SK-N-MC (cell line): ENCODE data around the gene PCDH17.

Experiments
- DNase-seq: peaks from one replicate; pipeline ENCODE4 v3.0.0-alpha.2; 2011; ENCODE audit warnings: low read depth, low spot score
- H3K27ac ChIP-seq: fragments of 200-600 bp; sonication (generic); 2 replicates; pipeline ENCODE4 v1.5.1; 2016; ENCODE audit warnings: mixed run types
- H3K36me3 ChIP-seq: fragments of 200-600 bp; sonication (generic); 2 replicates; pipeline ENCODE4 v1.6.1; 2017; ENCODE audit warnings: antibody characterized with exemption, low read length, mixed read lengths; ENCODE audit not compliant: insufficient read depth
- H3K4me3 ChIP-seq: fragments of 200-600 bp; sonication (generic); 2 replicates; pipeline ENCODE4 v1.5.1; 2016
- H3K9ac ChIP-seq: fragments of 200-600 bp; sonication (generic); 2 replicates; pipeline ENCODE4 v1.8.0; 2017; ENCODE audit warnings: mixed run types, mixed read lengths; ENCODE audit not compliant: insufficient read length
- H3K9me3 ChIP-seq: fragments of 200-600 bp; sonication (generic); 2 replicates; pipeline ENCODE4 v1.6.1; 2017; ENCODE audit warnings: low read depth, mild to moderate bottlenecking, antibody characterized with exemption, low read length, moderate library complexity, mixed read lengths
- EZH2 ChIP-seq: fragments of 200-600 bp; sonication (generic); IDR thresholded peaks from one replicate; pipeline ENCODE4 v1.6.1; 2017; ENCODE audit warnings: antibody characterized with exemption
- FOXP2 ChIP-seq: optimal IDR thresholded peaks from 2 replicates; pipeline ENCODE3; 2011; ENCODE audit warnings: mild to moderate bottlenecking, moderate library complexity; ENCODE audit not compliant: insufficient read depth; ENCODE audit errors: extremely low read length, control extremely low read depth
- POLR2AphosphoS5 ChIP-seq: IDR thresholded peaks from 2 replicates; pipeline ENCODE4 v1.6.1; 2012; ENCODE audit warnings: mild to moderate bottlenecking, low read depth, low read length, borderline replicate concordance

The PCDH17 gene

DNA sequence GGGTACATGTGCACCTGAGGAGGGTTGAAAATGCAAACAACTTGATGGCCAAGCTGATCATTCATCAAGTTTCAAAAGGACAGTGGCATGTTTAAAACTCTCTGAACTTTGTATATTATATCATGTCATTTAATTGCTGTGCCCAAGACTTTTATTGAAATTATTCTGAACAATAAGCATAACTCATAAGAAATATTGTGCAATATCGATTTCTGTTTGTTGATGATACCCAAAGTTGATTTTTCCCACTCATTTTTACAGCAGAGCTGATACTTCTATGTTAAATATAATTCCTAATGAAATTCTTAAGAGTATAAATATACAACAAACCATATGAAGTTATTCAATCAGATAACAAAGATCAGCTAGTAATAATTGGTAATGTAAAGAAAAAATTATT, 49.1 kb downstream of the PCDH17 start:
- TF ChIP-seq FOXP2: no peak
- no peak for TF ChIP-seq POLR2AphosphoS5
- no peak for TF ChIP-seq EZH2
- Histone ChIP-seq H3K4me3 (no peak overlapping the region), H3K27ac (no peak overlapping the region), H3K9me3 (no peaks in the 10 kb centered on the region), H3K9ac (no peak overlapping the region), H3K36me3 (peaks cover 4% of the 10 kb centered on the region; the same call in 1 of the 2 replicates)
- no peak for DNase-seq

DNA sequence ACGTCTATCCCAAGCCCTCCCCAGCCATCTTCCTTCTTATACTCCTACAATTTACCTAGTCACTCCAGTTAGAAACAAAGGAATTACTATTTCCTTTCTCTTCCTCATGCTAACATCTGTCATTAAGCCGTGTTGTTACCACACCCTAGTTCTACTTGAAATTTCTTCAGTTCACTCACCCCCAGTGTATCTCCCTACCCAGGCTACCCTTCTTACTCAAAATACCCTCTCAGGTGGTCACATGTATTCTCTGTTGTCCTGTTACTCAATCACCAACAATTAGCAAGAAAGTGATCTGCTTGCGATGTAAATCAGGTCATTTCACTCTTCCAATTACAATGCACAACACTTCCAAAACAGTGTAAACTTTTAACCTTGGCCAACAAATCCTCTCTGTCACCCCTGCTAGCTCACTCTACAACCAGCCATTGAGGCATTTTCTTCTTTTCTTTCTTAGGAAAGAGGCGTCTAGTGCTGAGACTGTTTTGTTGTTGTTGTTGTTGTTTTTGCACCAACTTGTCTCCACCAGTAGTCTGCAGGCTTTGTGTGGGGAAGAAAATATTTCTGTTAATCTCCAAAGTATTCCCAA, 50.7 kb downstream of the PCDH17 start:
- no peaks in the 10 kb centered on the region for H3K9me3 ChIP-seq
- H3K4me3 ChIP-seq: no peak overlapping the region
- no peak for DNase-seq
- peaks cover 3% of the 10 kb centered on the region; the same call in 1 of the 2 replicates for H3K36me3 ChIP-seq
- no peak overlapping the region for H3K9ac ChIP-seq
- H3K27ac ChIP-seq: no peak overlapping the region
- TF ChIP-seq EZH2 (no peak), FOXP2 (no peak), POLR2AphosphoS5 (no peak)

DNA sequence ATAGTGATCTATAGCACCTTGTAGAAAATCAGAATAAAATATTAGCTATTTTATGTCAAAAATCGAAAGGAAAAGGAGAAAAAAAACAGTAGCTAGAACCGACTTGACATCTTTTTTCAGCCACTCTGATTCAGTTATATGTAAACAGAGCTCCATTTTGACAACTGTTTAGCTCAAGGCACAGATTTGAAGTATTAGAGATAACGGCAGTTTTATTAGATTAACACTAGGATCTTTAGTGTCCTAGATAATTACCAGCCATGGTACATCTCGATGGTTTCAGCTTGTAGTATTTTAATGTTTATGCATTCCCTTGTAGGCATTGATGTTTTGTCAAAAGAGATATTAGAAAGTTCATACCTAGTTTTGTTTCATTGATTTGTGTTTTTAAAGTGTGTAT, 67.3 kb downstream of the PCDH17 start:
- Histone ChIP-seq H3K27ac (no peak overlapping the region), H3K36me3 (no peaks in the 10 kb centered on the region), H3K9ac (no peak overlapping the region), H3K9me3 (no peaks in the 10 kb centered on the region), H3K4me3 (no peak overlapping the region)
- no peak for DNase-seq
- TF ChIP-seq FOXP2 (no peak), POLR2AphosphoS5 (no peak)

DNA sequence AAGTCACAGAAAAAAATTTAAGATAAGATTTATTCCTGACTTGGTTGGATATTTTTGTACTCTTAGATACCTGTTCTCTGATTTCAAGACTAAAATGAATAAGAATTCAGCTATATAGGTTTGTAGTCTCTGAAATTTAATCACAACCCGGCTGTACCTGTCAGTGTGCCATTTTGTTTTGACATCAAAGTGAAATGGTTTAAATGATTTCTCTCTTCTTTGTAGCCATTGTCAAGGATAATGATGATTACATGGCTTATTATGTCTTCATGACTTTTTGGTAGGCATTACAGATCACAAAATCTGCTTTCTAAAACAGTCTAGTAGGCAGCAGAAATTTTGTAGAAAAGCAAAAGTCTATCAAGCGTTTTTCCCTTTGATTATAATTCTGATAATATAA, 72.5 kb downstream of the PCDH17 start:
- H3K9ac ChIP-seq: no peak overlapping the region

DNA sequence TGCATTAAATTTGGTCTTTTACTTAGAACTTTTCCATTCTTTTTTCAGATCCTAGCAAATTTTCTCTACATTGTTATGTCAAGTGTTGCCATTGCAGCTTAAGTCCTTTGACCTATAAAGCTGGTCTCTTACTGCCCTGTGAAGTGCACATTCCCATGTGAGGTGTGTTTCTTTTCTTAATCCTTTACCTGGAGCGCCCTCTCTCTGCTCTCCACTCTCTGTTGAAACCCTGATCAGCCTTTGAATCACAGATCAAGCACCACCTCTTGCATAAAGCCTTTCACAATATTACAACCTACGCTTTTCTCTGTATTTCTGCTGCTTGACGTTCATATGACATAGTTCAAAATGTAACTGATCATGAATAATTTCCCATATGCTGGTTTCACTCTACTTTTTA, 84.8 kb downstream of the PCDH17 start:
- H3K27ac ChIP-seq: no peak overlapping the region
- no peak for TF ChIP-seq POLR2AphosphoS5
- TF ChIP-seq FOXP2: no peak
- TF ChIP-seq EZH2: no peak
- no peaks in the 10 kb centered on the region for H3K36me3 ChIP-seq
- no peak overlapping the region for H3K4me3 ChIP-seq
- DNase-seq: no peak
- no peak overlapping the region for H3K9ac ChIP-seq
- H3K9me3 ChIP-seq: no peaks in the 10 kb centered on the region

More for the DNA sequence above, 72.5 kb downstream of the PCDH17 start:
- TF ChIP-seq POLR2AphosphoS5 (no peak), EZH2 (no peak), FOXP2 (no peak)
- H3K9me3 ChIP-seq: no peaks in the 10 kb centered on the region
- no peaks in the 10 kb centered on the region for H3K36me3 ChIP-seq
- no peak overlapping the region for H3K4me3 ChIP-seq
- H3K27ac ChIP-seq: no peak overlapping the region
- DNase-seq: no peak

DNA sequence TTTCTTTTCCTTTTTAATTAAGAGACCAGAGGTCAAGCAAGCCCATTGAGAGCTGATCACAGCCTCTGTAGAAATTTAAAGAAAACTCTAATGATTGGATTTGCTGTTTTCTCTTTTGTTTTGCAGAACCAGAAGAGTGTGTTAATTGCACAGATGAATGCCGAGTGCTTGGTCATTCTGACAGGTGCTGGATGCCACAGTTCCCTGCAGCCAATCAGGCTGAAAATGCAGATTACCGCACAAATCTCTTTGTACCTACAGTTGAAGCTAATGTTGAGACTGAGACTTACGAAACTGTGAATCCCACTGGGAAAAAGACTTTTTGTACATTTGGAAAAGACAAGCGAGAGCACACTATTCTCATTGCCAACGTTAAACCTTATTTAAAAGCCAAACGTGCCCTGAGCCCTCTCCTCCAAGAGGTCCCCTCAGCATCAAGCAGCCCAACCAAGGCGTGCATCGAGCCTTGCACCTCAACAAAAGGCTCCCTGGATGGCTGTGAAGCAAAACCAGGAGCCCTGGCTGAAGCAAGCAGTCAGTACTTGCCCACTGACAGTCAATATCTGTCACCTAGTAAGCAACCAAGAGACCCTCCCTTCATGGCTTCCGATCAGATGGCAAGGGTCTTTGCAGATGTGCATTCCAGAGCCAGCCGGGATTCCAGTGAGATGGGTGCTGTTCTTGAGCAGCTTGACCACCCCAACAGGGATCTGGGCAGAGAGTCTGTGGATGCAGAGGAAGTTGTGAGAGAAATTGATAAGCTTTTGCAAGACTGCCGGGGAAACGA, 93.1 kb downstream of the PCDH17 start:
- Histone ChIP-seq H3K9me3 (no peaks in the 10 kb centered on the region), H3K27ac (no peak overlapping the region), H3K9ac (no peak overlapping the region), H3K4me3 (no peak overlapping the region), H3K36me3 (peaks cover 16% of the 10 kb centered on the region; the same call in 1 of the 2 replicates)
- TF ChIP-seq FOXP2 (no peak), POLR2AphosphoS5 (no peak), EZH2 (no peak)
- DNase-seq: no peak

DNA sequence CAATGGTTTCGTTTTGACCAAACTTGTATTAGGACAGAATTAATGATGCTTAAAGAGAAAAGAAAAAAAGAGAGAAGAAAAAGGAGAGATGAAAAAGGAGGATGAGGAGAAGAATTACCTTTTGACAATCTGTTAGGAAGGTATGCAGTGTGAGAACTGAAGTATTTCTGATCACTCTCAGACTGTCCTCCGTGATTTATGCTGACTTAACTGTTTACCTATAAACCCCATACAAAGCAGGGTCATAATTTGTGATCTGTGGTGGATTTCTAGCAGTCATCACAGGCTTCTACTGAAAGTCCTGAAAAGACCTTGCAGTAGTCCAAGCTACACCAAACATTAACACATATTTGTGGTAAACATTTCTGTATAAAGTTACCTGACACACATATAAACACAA, 93.9 kb downstream of the PCDH17 start:
- Histone ChIP-seq H3K36me3 (peaks cover 16% of the 10 kb centered on the region; the same call in 1 of the 2 replicates), H3K9me3 (no peaks in the 10 kb centered on the region), H3K27ac (no peak overlapping the region), H3K4me3 (no peak overlapping the region), H3K9ac (no peak overlapping the region)
- TF ChIP-seq FOXP2: no peak
- no peak for TF ChIP-seq POLR2AphosphoS5
- no peak for TF ChIP-seq EZH2
- DNase-seq: no peak

DNA sequence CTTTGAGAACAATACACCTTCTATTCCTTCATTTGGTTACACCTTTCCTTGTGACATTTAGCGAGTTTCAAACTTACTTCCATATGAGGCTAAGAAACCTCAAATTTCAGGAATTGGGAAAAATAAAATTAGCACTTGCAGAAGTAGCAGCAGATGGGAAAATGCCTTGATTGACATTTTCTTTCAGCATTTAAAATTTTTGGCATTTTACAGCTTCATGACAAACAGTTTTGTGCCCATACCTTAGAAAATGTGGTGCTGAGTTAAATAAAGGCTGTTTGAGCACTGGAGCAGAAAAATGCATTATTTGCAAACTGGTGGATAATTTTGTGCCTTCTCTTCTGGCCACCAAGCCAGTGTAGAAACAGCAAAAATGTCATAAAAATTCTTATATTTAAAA, 95.4 kb downstream of the PCDH17 start:
- Histone ChIP-seq H3K9me3 (no peaks in the 10 kb centered on the region), H3K9ac (no peak overlapping the region), H3K4me3 (no peak overlapping the region), H3K36me3 (peaks cover 16% of the 10 kb centered on the region; the same call in 1 of the 2 replicates), H3K27ac (no peak overlapping the region)
- no peak for DNase-seq
- TF ChIP-seq FOXP2: no peak
- no peak for TF ChIP-seq EZH2
- TF ChIP-seq POLR2AphosphoS5: no peak

DNA sequence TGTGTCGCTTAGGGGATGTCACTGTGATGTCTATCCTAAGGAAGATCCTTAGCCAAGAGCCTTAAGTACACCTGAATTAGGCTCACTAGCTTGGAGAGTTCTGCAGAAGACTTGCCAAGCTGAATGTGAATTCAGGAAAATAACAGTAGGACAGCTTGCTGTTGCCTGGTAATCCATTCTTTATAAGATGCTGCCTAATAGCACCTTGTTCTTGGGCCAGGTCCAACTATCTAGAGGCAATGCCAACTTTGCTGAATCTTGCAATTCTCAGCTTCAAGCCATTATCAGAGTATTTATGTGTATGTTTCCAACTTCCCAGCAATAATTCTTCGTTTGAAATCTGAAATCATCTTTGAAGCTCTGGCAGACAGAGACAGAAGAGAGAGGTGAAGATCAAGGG, 102.8 kb downstream of the PCDH17 start:
- Histone ChIP-seq H3K9me3 (no peaks in the 10 kb centered on the region), H3K9ac (no peak overlapping the region), H3K4me3 (no peak overlapping the region), H3K36me3 (no peaks in the 10 kb centered on the region), H3K27ac (no peak overlapping the region)
- no peak for DNase-seq
- TF ChIP-seq EZH2 (no peak), POLR2AphosphoS5 (no peak), FOXP2 (no peak)
